Measurements from ENCODE around the gene PPA1.
"Not testable (repeated sequence)": the region's sequence is repeated elsewhere in the genome, so short reads cannot be mapped to it uniquely, and the experiment has no call there.

Gene PPA1

DNA sequence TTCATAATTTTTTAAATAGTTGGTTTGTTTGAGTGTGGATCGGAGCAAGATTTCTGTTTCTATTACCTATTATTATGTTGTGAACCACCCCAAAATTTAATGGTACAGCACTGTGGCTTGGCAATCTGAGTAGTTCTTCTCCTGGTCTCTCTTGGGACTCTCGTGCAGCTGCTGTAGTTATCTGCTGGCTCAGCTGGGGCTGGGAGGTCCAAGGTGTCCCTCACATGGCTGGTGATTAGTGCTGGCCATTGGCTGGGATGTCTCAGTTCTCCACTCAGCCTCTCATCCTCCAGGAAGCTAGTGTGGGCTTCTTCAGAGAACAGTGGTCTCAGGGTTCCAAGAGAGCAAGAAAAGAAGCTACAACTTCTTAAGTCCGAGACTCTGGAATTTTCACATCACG lies 35.1 kb upstream of the PPA1 start:
- Histone ChIP-seq H3K27ac (ENCODE audit: low read depth, low read length) (no peak overlapping the region), H3K9me3 (ENCODE audit: control insufficient read depth in 1 of 2, low read length in 2 of 2) (no peaks in the 10 kb centered on the region), H3K27me3 (ENCODE audit: control insufficient read depth in 1 of 2, insufficient read depth in 2 of 2, low read length in 2 of 2) (no peaks in the 10 kb centered on the region), H3K4me3 (ENCODE audit: low read depth in 1 of 2, low read length in 2 of 2) (no peak overlapping the region), H3K36me3 (ENCODE audit: control insufficient read depth in 1 of 2, insufficient read depth in 2 of 2, low read length in 2 of 2) (no peaks in the 10 kb centered on the region), H3K9ac (ENCODE audit: low read depth in 1 of 2, low read length in 2 of 2) (no peak overlapping the region), H3K4me1 (ENCODE audit: control insufficient read depth in 1 of 2, insufficient read depth in 2 of 2, low read length in 2 of 2) (peaks cover 0 to 3% of the 10 kb centered on the region in 2 donors)

GRCh38 chr10:70267161-70267933 lies 34.1 kb upstream of the PPA1 start:
- Histone ChIP-seq H3K9me3 (ENCODE audit: control insufficient read depth in 1 of 2, low read length in 2 of 2) (no peaks in the 10 kb centered on the region), H3K4me3 (ENCODE audit: low read depth in 1 of 2, low read length in 2 of 2) (no peak overlapping the region), H3K4me1 (ENCODE audit: control insufficient read depth in 1 of 2, insufficient read depth in 2 of 2, low read length in 2 of 2) (no peaks in the 10 kb centered on the region), H3K36me3 (ENCODE audit: control insufficient read depth in 1 of 2, insufficient read depth in 2 of 2, low read length in 2 of 2) (no peaks in the 10 kb centered on the region), H3K9ac (ENCODE audit: low read depth in 1 of 2, low read length in 2 of 2) (no peak overlapping the region), H3K27ac (ENCODE audit: low read depth, low read length) (no peak overlapping the region), H3K27me3 (ENCODE audit: control insufficient read depth in 1 of 2, insufficient read depth in 2 of 2, low read length in 2 of 2) (no peaks in the 10 kb centered on the region)

GRCh38 chr10:70266701-70267100 lies 33.5 kb upstream of the PPA1 start:
- no peaks in the 10 kb centered on the region for H3K36me3 ChIP-seq (ENCODE audit: control insufficient read depth in 1 of 2, insufficient read depth in 2 of 2, low read length in 2 of 2)
- H3K4me3 ChIP-seq (ENCODE audit: low read depth in 1 of 2, low read length in 2 of 2) = no peak overlapping the region
- H3K27ac ChIP-seq (ENCODE audit: low read depth, low read length) = no peak overlapping the region
- no peaks in the 10 kb centered on the region for H3K27me3 ChIP-seq (ENCODE audit: control insufficient read depth in 1 of 2, insufficient read depth in 2 of 2, low read length in 2 of 2)
- H3K9ac ChIP-seq (ENCODE audit: low read depth in 1 of 2, low read length in 2 of 2) = no peak overlapping the region
- H3K9me3 ChIP-seq (ENCODE audit: control insufficient read depth in 1 of 2, low read length in 2 of 2) = no peaks in the 10 kb centered on the region
- H3K4me1 ChIP-seq (ENCODE audit: control insufficient read depth in 1 of 2, insufficient read depth in 2 of 2, low read length in 2 of 2) = no peaks in the 10 kb centered on the region

GRCh38 chr10:70266056-70266455 lies 32.8 kb upstream of the PPA1 start:
- Histone ChIP-seq H3K27ac (ENCODE audit: low read depth, low read length) (no peak overlapping the region), H3K36me3 (ENCODE audit: control insufficient read depth in 1 of 2, insufficient read depth in 2 of 2, low read length in 2 of 2) (no peaks in the 10 kb centered on the region), H3K4me3 (ENCODE audit: low read depth in 1 of 2, low read length in 2 of 2) (no peak overlapping the region), H3K4me1 (ENCODE audit: control insufficient read depth in 1 of 2, insufficient read depth in 2 of 2, low read length in 2 of 2) (no peaks in the 10 kb centered on the region), H3K27me3 (ENCODE audit: control insufficient read depth in 1 of 2, insufficient read depth in 2 of 2, low read length in 2 of 2) (no peaks in the 10 kb centered on the region), H3K9ac (ENCODE audit: low read depth in 1 of 2, low read length in 2 of 2) (no peak overlapping the region), H3K9me3 (ENCODE audit: control insufficient read depth in 1 of 2, low read length in 2 of 2) (peaks cover 2 to 5% of the 10 kb centered on the region in 2 donors)

DNA sequence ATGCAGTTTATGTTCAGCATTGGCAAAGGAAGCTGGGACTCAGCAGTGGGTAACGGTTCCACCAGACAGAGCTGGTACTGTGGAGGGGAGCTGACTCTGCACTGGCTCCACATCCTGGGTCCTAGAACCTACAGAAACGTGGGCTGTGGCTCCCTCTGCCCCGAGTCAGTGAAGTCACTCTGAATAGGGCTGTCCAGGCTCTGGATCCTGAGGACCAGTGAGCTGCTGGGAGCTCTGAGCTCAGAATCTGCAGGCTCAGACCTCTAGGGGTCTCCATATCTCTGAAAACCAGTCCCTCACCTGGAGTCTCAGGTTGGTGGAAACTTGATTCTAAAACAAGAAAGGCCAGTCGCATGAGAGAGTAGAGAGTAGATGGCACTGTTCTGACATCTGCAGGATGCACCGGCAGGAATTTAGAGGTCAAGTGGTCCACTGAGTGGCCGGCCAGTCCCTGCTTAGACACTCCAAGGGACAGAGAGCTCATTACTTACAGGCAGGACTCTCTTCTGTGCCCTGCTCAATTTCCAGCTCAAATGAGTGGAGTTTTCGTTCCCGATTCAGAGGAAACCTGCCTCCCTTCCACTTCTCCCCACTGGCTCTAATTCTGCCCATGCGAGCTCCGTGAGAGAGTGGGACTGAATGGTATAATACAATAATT lies 31.9 kb upstream of the PPA1 start:
- Histone ChIP-seq H3K9ac (ENCODE audit: low read depth in 1 of 2, low read length in 2 of 2) (no peak overlapping the region), H3K27me3 (ENCODE audit: control insufficient read depth in 1 of 2, insufficient read depth in 2 of 2, low read length in 2 of 2) (no peaks in the 10 kb centered on the region), H3K36me3 (ENCODE audit: control insufficient read depth in 1 of 2, insufficient read depth in 2 of 2, low read length in 2 of 2) (no peaks in the 10 kb centered on the region), H3K27ac (ENCODE audit: low read depth, low read length) (no peak overlapping the region), H3K4me1 (ENCODE audit: control insufficient read depth in 1 of 2, insufficient read depth in 2 of 2, low read length in 2 of 2) (no peaks in the 10 kb centered on the region), H3K4me3 (ENCODE audit: low read depth in 1 of 2, low read length in 2 of 2) (no peak overlapping the region), H3K9me3 (ENCODE audit: control insufficient read depth in 1 of 2, low read length in 2 of 2) (peaks cover 3 to 8% of the 10 kb centered on the region in 2 donors)

DNA sequence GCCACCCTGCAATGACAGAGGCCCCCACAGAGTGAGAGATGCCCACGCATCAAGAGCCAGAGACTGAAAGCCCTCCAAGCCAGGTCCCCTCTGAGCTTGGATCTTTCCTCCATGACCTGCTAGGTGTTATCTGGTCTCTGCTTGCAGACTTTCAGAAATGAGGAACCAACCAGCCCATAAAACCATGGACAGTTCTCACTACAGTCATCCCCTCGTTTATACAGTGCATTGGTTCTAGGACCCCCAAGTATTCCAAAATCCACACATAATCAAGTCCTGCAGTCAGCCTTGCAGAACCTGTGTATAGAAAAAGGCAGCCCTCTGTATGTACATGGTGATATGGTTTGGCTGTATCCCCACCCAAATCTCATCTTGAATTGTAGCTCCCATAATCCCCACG lies 27.5 kb upstream of the PPA1 start:
- H3K27ac ChIP-seq (ENCODE audit: low read depth, low read length) = no peak overlapping the region
- no peak overlapping the region for H3K9ac ChIP-seq (ENCODE audit: low read depth in 1 of 2, low read length in 2 of 2)
- H3K9me3 ChIP-seq (ENCODE audit: control insufficient read depth in 1 of 2, low read length in 2 of 2) = peaks cover 3 to 8% of the 10 kb centered on the region in 2 donors

GRCh38 chr10:70260259-70260658 lies 27.0 kb upstream of the PPA1 start:
- H3K27ac ChIP-seq (ENCODE audit: low read depth, low read length) = no peak overlapping the region
- H3K4me1 ChIP-seq (ENCODE audit: control insufficient read depth in 1 of 2, insufficient read depth in 2 of 2, low read length in 2 of 2) = peaks cover 8 to 19% of the 10 kb centered on the region in 2 donors
- no peaks in the 10 kb centered on the region for H3K36me3 ChIP-seq (ENCODE audit: control insufficient read depth in 1 of 2, insufficient read depth in 2 of 2, low read length in 2 of 2)
- H3K9me3 ChIP-seq (ENCODE audit: control insufficient read depth in 1 of 2, low read length in 2 of 2) = peaks cover 3 to 8% of the 10 kb centered on the region in 2 donors
- H3K27me3 ChIP-seq (ENCODE audit: control insufficient read depth in 1 of 2, insufficient read depth in 2 of 2, low read length in 2 of 2) = peaks cover 7 to 10% of the 10 kb centered on the region in 2 donors
- no peak overlapping the region for H3K9ac ChIP-seq (ENCODE audit: low read depth in 1 of 2, low read length in 2 of 2)
- H3K4me3 ChIP-seq (ENCODE audit: low read depth in 1 of 2, low read length in 2 of 2) = no peak overlapping the region

More for the DNA sequence above, 27.5 kb upstream of the PPA1 start:
- Histone ChIP-seq H3K27me3 (ENCODE audit: control insufficient read depth in 1 of 2, insufficient read depth in 2 of 2, low read length in 2 of 2) (peaks cover 2 to 6% of the 10 kb centered on the region in 2 donors), H3K36me3 (ENCODE audit: control insufficient read depth in 1 of 2, insufficient read depth in 2 of 2, low read length in 2 of 2) (no peaks in the 10 kb centered on the region), H3K4me3 (ENCODE audit: low read depth in 1 of 2, low read length in 2 of 2) (no peak overlapping the region), H3K4me1 (ENCODE audit: control insufficient read depth in 1 of 2, insufficient read depth in 2 of 2, low read length in 2 of 2) (peaks cover 4 to 14% of the 10 kb centered on the region in 2 donors)

GRCh38 chr10:70258216-70258615 lies 25.0 kb upstream of the PPA1 start:
- Histone ChIP-seq H3K4me1 (ENCODE audit: control insufficient read depth in 1 of 2, insufficient read depth in 2 of 2, low read length in 2 of 2) (peaks cover 10 to 20% of the 10 kb centered on the region in 2 donors), H3K27ac (ENCODE audit: low read depth, low read length) (no peak overlapping the region), H3K9ac (ENCODE audit: low read depth in 1 of 2, low read length in 2 of 2) (no peak overlapping the region), H3K9me3 (ENCODE audit: control insufficient read depth in 1 of 2, low read length in 2 of 2) (peaks cover 3 to 8% of the 10 kb centered on the region in 2 donors), H3K27me3 (ENCODE audit: control insufficient read depth in 1 of 2, insufficient read depth in 2 of 2, low read length in 2 of 2) (peaks cover 11 to 12% of the 10 kb centered on the region in 2 donors), H3K4me3 (ENCODE audit: low read depth in 1 of 2, low read length in 2 of 2) (no peak overlapping the region), H3K36me3 (ENCODE audit: control insufficient read depth in 1 of 2, insufficient read depth in 2 of 2, low read length in 2 of 2) (no peaks in the 10 kb centered on the region)

DNA sequence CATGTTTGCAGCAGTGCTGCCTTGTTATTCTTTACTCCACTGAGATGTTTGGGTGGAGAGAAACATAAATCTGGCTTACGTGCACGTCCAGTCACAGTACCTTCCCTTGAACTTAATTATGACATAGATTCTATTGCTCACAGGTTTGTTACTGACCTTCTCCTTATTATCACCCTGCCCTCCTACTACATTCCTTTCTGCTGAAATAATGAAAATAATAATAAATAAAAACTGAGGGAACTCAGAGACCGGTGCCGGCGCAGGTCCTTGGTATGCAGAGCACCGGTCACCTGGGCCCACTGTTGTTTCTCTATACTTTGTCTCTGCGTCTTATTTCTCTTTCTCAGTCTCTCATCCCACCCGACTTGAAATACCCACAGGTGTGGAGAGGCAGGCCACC lies 24.6 kb upstream of the PPA1 start:
- H3K9ac ChIP-seq (ENCODE audit: low read depth in 1 of 2, low read length in 2 of 2); H3K9me3 ChIP-seq (ENCODE audit: control insufficient read depth in 1 of 2, low read length in 2 of 2); H3K4me3 ChIP-seq (ENCODE audit: low read depth in 1 of 2, low read length in 2 of 2); H3K36me3 ChIP-seq (ENCODE audit: control insufficient read depth in 1 of 2, insufficient read depth in 2 of 2, low read length in 2 of 2); H3K27ac ChIP-seq (ENCODE audit: low read depth, low read length): not testable (repeated sequence)
- peaks cover 11 to 12% of the 10 kb centered on the region in 2 donors for H3K27me3 ChIP-seq (ENCODE audit: control insufficient read depth in 1 of 2, insufficient read depth in 2 of 2, low read length in 2 of 2)
- H3K4me1 ChIP-seq (ENCODE audit: control insufficient read depth in 1 of 2, insufficient read depth in 2 of 2, low read length in 2 of 2) = peaks cover 10 to 20% of the 10 kb centered on the region in 2 donors

GRCh38 chr10:70256463-70256862 lies 23.2 kb upstream of the PPA1 start:
- Histone ChIP-seq H3K4me1 (ENCODE audit: control insufficient read depth in 1 of 2, insufficient read depth in 2 of 2, low read length in 2 of 2) (peaks cover 10 to 20% of the 10 kb centered on the region in 2 donors), H3K36me3 (ENCODE audit: control insufficient read depth in 1 of 2, insufficient read depth in 2 of 2, low read length in 2 of 2) (no peaks in the 10 kb centered on the region), H3K27ac (ENCODE audit: low read depth, low read length) (no peak overlapping the region), H3K9ac (ENCODE audit: low read depth in 1 of 2, low read length in 2 of 2) (no peak overlapping the region), H3K4me3 (ENCODE audit: low read depth in 1 of 2, low read length in 2 of 2) (no peak overlapping the region), H3K27me3 (ENCODE audit: control insufficient read depth in 1 of 2, insufficient read depth in 2 of 2, low read length in 2 of 2) (peaks cover 11 to 12% of the 10 kb centered on the region in 2 donors), H3K9me3 (ENCODE audit: control insufficient read depth in 1 of 2, low read length in 2 of 2) (peaks cover 3 to 8% of the 10 kb centered on the region in 2 donors)
